Measurements from ENCODE around the gene RNGTT.
"Not testable (repeated sequence)": the region's sequence is repeated elsewhere in the genome, so short reads cannot be mapped to it uniquely, and the experiment has no call there.

RNGTT gene

DNA sequence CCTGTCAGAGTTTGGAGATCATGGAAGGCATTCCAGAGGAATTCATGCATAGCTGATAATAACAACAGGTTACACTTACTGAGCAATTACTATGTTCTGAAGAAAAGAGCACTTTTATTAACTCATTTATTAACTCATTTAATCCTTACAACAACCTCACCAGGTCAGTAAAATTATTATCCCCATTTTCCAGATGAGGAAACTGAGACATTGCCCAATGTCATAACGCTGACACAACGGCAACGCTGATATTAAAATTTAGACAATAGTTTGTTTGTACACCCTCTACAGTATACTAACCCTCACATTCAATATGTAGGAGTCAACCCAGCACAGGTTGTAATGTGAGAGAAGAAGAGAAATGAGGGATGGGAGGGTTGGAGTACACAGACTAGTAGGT, 105.0 kb downstream of the RNGTT start:
- no peak for DNase-seq

DNA sequence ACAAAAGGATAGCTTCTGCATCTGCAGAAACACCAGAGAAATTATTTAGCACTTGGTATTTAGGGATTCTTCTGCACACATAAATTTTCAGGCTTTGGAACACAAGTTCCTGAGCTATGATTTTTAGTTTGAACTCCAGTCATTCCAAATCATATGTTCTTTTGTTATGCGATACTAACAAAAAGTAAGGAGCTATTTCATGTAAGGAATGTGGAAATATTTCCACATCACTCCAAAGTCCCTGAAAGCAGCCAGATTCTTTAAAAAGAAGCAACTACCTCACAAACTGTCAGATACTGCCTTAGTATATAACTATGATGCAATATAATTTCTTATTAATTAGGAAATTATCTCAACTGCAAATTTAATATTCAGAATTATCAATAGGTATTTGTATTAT, 106.9 kb downstream of the RNGTT start:
- no peak for DNase-seq

DNA sequence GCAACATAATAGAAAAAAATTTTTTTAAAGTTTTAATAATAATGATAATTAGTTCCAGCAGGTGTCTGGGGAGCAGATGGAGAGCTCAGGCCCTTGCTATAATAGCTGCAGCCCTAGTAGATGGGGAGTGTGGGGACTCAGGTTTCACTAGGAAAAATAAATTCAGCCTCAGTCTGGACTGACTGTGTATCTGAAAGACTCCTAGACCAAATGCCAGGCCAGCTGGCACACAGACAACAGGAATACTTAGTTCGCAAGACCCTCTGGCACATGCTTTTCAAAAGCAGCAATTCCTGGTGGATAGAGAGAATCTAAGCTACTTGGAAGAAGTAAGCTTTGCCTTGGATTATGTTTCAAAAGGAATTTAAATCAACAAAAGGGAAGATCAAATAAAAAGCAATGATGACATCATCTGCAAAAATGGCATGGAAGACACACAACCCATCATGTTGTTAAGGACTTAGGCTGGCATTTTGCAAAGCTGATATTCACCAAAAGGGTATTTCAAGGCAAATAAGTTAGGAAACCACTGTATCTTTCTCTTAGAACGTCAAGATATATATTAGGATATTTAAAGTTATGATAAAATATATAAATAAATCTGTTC, 107.8 kb downstream of the RNGTT start:
- no peak for DNase-seq

DNA sequence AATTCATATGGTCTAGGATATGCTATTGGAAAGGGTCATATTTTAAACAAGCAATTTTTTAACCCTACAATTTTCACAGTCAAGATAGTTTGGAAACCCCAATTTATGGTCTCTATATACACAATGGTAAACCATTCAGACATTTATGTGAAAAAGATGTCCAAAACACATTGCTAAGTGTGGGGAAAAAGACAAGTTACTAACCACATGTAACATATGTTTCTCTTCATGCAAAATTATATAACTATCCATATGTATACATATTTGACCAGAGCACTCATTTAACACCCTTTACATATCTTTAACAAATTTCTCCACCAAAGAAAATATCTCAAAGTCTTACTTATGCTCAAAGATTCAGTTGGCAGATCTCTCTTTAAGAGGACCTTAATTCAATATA, 110.6 kb downstream of the RNGTT start:
- no peak for DNase-seq

DNA sequence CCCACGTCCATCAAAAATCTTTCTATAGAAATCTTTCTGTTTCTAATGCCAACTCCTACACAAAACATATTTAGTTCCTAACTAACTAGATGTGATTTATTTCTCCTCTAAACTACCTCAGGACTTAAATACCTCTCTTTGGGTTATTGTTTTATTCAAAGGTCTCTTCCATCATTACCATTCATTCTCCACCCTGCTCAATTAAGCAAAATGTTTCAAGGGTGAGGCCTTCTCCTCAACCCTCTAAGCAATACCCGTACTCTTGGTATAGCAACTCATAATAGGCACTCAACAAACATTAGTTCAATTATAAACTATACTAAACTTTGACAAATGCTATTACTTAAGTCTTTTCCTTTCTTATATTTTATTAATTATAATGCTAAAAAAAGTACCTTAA, 111.4 kb downstream of the RNGTT start:
- DNase-seq: no peak

DNA sequence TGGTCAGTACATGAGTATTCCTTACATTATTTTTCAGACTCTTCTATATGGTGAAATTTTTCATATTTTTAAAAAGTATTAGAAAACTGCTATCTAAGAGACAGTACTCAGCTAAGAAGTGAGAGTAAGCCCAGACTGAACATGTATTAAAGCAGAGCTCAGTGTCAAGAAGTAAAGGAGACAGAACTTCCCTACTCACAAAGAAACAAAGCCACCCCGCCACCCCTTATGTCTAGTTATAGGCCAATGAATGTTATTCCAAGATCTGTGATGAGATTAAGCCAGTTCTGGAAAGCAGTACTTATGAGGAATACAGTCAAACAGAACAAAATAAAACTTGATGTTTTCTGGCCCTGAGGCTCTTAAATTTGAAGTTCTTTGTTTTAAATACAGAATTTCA, 114.5 kb downstream of the RNGTT start:
- DNase-seq: no peak

DNA sequence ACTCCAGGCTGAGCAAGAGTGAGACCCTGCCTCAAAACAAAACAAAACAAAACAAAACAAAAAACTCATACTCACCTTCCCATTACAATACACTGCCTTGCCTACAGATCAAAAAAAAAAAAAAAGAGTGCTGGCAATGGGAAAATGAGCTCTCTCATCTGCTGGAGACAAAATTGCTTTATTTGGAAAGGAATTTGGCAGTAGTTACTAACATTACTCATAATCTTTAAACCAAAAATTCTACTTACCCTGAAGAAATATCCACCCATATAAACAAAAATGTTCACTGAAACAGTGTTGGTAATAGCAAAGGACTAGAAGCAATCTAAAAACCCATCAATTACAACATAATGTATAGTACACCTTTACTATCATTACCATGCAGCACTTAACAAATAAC, 120.4 kb downstream of the RNGTT start:
- DNase-seq: no peak

DNA sequence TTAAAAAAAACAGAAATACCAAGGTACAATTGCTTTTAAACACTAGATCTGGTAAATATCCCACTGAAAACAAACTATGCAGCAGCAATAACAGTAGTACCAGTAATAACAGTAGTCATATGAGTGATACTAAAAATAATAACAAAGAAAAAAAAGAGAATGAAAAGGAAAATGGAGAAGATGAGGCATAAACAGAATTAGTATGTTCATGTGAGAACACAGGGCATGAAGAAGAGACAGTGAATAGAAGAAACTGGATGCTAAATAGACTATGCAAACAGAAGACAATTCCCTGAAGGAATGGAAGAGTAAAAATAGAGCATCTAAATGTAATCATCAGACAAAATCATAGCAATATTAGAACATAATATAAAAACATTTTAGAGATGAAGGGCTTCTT, 121.1 kb downstream of the RNGTT start:
- no peak for DNase-seq

DNA sequence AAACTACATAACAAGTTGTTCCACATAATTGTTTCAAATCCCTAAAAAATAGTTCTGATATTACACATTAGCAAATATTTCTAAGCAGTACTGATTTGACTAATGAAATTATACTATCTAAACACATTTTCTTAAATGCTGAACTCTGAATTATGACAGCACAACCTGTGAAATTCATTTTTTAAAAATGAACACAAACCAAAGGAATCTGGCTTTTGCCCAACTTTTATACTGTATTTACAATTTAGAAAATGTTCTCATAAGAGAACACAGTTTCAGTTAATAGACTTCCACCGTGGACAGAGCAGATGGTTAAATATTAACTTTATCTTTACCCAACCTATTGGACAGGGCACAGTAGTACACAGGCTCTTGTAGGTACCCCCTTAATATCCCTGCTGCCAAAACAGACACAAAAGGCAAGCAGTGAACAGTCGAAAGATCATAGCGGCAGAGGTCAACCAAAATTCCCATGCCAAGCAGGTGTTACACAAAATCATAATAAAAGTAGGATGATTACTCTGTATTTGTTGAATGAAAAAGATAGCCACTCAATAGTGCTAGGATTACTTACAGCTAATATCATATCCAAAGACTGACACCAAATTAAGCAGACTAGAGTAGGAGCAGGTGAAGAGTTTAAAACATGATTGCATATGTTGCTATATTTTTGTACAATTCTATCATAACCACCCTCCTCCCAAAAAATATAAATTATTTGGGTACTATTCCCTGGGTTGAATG, 122.5 kb downstream of the RNGTT start:
- no peak for DNase-seq

DNA sequence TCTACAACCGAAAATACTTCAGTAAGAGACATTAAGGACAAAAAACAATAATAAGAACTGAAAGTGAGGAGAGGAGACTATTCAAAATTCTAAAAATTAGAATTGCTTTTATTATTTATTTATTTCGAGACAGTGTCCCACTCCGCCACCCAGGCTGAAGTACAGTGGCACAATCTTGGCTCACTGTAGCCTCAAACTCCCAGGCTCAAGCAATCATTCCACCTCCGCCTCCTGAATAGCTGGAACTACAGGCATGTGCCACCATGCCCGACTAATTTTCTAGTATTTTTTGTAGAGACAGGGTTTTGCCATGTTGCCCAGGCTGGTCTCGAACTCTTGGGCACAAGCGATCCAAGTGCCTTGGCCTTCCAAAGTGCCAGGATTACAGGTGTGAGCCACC, 123.1 kb downstream of the RNGTT start:
- no peak for DNase-seq

DNA sequence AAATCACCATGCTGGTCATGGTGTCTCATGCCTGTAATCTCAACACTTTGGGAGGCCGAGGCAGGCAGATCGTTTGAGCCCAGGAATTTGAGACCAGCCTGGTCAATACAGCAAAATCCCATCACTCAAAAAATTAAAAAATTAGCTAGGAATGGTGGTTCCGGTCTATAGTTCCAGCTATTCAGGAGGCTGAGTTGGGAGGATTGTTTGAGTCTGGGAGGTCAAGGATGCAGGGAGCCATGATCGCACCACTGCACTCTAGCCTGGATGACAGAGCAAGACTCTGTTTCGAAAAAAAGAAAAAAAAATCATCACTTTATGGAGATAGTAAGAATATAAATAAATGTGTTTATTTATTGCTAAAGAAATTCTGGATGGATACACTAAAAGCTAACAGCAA, 124.1 kb downstream of the RNGTT start:
- no peak for DNase-seq

DNA sequence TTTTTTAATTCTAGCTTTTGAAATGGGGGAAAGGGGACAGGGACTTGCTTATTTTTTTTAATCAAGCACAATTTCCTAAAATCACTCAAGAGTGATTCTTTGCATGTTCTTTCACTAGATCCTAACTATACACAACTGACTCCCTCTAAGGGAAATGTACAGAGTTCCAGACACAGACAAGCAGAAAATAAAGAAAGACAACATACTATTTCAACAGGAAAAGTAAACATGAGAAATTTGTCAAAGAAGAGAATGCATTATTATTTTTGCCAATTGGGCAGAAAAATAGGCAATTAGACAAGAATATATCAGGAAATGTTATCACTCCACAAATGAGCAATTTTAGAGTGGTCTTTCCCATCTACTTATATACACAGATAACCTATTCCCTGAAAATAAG, 128.2 kb downstream of the RNGTT start:
- DNase-seq: no peak

DNA sequence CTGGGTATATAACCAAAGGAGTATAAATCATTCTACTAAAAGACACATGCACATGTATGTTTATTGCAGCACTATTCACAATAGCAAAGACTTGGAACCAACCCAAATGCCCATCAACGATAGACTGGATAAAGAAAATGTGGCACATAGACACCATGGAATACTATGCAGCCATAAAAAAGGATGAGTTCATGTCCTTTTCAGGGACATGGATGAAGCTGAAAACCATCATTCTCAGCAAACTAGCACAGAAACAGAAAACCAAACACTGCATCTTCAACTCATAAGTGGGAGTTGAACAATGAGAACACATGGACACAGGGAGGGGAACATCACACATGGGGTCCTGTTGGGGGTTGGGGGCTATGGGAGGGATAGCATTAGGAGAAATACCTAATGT, 130.3 kb downstream of the RNGTT start:
- not testable (repeated sequence) for DNase-seq

DNA sequence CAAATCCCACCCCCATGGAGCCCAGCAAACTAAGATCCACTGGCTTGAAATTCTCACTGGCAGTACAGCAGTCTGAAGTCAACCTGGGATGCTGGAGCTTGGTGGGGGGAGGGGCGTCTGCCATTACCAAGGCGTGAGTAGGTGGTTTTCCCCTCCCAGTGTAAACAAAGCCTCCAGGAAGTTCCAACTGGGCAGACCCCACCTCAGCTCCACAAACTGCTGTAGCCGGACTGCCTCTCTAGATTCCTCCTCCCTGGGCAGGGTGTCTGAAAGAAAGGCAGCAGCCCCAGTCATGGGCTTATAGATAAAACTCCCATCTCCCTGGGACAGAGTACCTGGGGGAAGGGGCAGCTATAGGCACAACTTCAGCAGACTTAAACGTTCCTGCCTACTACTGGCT, 135.8 kb downstream of the RNGTT start:
- not testable (repeated sequence) for DNase-seq

DNA sequence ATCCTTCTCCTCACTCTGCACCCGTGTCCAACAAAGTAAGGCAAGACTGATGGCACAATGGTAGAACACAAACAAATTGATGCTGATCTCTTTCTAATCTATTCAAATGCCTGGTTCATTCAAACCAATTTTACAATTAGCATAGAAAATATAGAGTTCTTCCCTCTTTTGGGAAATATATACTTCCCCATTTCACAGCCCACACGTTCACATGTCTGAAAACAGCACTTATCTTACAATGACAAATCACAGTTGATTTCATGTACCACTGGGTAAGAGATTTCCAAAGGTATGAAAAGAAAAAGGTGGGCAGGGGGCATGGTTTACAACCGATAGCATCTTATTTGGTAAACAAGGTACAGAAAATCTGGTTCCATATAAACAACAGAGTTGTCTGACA, 137.6 kb downstream of the RNGTT start:
- DNase-seq: no peak

DNA sequence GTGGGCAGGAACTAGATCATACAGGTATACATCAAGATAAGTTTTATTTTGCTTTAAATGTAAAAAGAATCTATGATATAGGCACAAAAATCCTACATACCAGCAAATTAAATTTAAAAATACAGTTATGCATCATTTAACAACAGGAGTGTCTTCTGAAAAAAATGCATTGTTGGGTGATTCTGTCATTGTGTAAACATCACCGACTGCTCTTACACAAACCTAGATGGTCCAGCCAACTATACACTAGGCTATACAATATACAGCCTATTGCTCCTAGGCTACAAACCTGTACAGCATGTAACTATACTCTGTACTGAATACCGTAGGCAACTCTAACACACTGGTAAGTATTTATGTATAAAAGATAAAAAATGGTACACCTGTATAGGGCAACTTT, 139.4 kb downstream of the RNGTT start:
- no peak for DNase-seq

DNA sequence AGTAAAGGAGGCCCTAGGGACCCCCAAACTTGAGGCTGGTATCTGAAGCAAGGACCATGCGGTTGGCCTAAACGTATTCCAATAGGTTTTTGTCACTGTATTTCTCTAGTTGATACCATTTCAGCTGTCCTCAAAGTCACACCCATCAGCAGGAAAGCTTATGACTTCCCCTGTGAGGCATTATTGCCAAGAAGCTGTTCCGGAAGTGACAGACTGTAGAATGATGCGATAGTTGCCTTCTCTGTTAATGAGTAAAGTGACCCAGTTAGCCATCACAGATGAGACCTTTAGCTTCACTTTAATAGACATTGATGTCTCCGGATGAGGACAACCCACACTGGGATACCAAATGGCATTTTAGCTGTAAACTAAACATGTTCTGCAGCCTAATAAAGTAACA, 147.9 kb downstream of the RNGTT start:
- no peak for DNase-seq

DNA sequence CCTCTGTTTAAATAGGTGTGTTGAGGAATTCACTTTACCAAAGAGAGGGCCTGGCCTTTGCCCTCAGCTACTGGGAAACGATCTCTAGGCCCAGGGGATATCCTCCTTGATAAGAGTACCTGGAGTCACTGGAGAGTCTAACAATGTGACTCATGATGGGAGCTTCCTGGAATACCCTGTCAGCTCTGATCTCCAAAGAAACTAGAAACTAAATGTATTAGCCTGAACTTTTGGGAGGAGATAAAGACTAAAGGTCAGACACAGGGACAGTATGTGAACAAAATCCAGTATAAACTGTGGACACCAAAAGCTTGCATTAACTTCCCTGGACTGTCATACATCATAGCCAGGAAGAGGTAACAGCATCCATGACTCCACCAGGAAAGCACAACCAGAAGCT, 148.5 kb downstream of the RNGTT start:
- DNase-seq: no peak

DNA sequence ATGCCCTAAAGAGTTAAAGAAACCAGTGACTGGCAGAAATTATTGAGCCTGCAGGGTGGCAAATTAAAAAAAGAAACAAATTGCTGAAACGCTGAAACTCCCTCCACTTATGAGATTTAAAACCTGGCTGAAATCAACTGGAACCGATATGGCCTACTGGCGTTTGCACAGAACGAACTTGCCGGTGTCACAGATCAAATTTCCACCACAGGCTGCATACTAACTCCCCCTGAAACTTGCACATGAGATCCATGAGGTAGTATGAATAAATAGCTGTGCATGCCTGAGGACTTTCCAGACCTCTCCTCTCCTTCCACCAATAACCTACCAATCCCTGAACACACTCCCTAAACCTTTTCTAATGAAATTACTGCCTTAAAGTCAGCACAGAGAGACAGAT, 150.4 kb downstream of the RNGTT start:
- DNase-seq: no peak

DNA sequence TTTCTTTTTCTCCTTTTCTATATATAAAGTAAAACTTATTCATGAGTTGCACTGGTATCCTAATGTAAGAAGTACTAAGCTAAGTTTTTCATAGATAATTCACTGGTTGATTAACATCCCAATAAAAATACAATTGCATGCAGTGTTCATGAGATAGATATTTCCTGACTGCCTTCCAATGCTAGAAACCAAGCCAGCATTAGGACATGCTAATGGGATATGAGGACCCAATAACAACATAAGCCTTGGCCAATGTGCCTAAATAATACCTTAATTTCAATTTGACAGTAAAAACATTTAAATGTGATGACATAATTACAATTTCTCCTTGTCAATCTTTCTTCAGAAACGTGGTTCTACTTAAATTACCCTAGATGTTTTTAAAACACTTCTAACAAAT, 152.7 kb downstream of the RNGTT start:
- no peak for DNase-seq

DNA sequence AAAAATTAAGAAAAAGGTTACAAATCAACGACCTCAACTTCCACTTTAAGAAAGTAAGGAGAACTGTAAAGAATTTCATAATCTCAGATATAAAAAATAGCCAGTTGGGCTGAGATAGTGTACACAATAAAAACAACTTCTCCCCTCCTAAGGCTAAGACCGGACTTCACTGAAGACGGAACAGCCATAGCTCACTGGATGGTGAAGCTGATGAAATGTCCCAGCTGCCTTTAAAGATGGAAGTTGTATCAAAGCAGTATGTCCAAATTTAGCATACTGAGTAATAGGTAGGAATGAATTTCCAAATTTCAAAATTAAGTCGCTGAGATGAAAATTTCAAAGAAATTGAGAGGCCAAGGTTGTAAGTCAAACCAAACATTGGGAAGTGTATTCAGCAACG, 153.3 kb downstream of the RNGTT start:
- no peak for DNase-seq

DNA sequence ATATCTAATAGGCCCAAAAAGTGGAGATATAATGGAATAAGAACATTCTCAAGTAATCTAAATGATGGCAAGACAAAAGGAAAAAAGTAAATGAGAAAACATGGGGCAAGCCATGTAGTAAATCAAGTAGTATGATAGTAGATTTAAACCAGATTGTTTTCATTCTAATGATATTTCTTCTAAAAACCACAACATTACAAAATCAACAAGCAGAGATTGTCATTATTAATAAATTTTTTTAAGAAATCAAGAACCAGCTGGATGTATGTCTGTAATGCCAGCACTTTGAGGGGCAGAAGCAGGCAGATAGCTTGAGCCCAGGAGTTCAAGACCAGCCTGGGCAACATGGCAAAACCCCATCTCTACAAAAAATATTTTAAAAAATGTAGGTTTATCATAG, 155.0 kb downstream of the RNGTT start:
- no peak for DNase-seq

DNA sequence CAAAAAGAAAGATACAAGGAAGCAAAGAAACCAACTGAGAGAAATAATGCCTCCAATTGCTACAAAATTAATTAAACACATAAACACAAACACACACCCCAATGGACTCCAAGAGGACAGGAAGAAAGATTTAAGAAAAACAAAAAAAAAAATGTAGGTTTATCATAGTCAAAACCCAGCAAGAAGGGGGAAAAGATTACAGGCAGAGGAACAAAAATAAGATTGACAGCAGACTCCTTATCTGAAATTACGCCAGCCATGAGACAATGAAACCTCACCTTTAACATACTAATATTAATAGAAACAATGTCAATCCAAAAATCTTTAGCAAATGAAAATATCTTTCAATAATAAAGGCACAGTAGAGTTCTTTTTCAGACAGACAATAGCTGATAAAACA, 155.8 kb downstream of the RNGTT start:
- DNase-seq: no peak

DNA sequence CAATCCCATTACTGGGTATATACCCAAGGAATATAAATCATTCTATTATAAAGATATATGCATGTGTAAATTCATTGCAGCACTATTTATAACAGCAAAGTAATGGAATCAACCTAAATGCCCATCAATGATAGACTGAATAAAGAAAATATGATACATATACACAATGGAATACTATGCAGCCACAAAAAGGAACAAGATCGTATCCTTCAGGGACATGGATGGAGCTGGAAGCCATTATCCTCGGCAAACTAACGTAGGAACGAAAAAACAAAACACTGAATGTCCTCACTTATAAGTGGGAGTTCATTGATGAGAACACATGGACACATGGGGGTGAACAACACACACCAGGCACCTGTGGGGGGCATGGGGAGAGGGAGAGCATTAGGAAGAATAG, 156.7 kb downstream of the RNGTT start:
- DNase-seq: no peak

DNA sequence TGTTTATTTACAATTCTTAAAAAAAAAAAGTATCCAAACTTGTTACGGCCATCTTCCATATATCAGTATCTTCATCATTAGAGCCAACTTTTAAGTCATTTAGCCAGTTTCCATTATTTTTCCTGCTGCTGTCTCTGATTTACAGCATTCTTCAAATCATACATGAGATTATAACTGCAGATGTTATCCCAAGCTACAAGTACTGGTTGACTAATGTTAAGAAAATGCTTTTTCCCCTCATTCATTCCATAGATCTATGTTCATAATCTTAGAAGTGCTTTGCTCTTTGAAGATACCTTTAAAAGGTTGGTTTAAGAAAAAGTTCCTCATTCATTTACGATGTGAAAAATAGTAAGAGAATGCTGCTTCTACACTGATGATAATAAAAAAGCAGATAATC, 158.7 kb downstream of the RNGTT start:
- no peak for DNase-seq
